Muscle of leg (tissue), 11 donors: ENCODE measurements around the gene ALDH1A3. TPM values are rescaled to one million over a fixed set of nuclear protein-coding genes. Genes with fewer than 3 reads are reported as not detected.

Source experiments
- DNase-seq: peaks from one replicate; pipeline ENCODE4 v3.0.0; 2013
- H3K27ac ChIP-seq: one replicate; pipeline ENCODE4 v1.5.1; 2013; ENCODE audit warnings: mild to moderate bottlenecking, low read length, control low read depth
- H3K27me3 ChIP-seq: one replicate; pipeline ENCODE4 v1.6.1; 2013; ENCODE audit warnings: low read length; ENCODE audit not compliant: control insufficient read depth, insufficient read depth
- H3K36me3 ChIP-seq: one replicate; pipeline ENCODE4 v1.6.1; 2013; ENCODE audit warnings: low read length; ENCODE audit not compliant: control insufficient read depth, insufficient read depth
- H3K4me1 ChIP-seq: one replicate; pipeline ENCODE4 v1.6.1; 2013; ENCODE audit warnings: low read length; ENCODE audit not compliant: control insufficient read depth, insufficient read depth
- H3K4me3 ChIP-seq: one replicate; pipeline ENCODE4 v1.5.1; 2013; ENCODE audit warnings: low read length, control low read depth
- H3K9me3 ChIP-seq: replicated peaks from 2 replicates; pipeline ENCODE4 v1.6.1; 2013; ENCODE audit warnings: low read depth, low read length; ENCODE audit not compliant: control insufficient read depth
- WGBS: methylation state at CpG from one replicate; pipeline ENCODE4 v1.1.5; 2013; ENCODE audit warnings: missing lambda C conversion rate; ENCODE audit not compliant: insufficient coverage; 5-methylcytosine and 5-hydroxymethylcytosine counted together
- polyA plus RNA-seq, 8 donors: library from polyadenylated mRNA; unstranded; fragments of 120-200 nt; gene quantifications; one replicate each; pipeline versions ENCODE4 v1.2.1 to v1.2.3, GENCODE V29; 2013; ENCODE audit warnings: inconsistent platforms in 1 of 8, low replicate concordance in 1 of 8; ENCODE audit not compliant: insufficient read length in 8 of 8, insufficient read depth in 1 of 8
- total RNA-seq: library from RNA; stranded (reverse); fragments of 120-200 nt; gene quantifications from one replicate; pipeline ENCODE4 v1.2.4, GENCODE V29; 2013

ALDH1A3 gene
- total and polyA plus RNA-seq, 9 donors = 14.3 to 39.1 (median 23.8) TPM

DNA sequence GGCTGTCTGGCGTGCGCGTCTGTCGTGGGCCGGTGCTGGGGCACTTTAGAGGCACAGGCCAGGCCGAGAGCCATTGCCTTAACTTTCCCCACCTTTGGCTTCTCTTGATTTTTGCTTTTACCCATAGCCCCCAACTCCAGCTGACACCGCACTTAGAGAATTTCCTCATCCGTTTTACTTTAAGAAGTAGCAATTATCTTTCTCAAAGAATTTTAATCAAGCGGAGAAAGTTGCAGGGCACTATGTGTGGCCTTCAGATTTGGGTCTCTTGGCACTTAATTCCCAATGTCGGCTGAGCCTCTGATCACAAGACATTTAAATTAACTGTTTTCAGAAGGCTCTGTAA is 1.2 kb downstream of the ALDH1A3 start:
- DNase-seq = no peak
- Histone ChIP-seq H3K27me3 (peaks cover 47% of the 10 kb centered on the region), H3K27ac (no peak overlapping the region), H3K36me3 (no peaks in the 10 kb centered on the region), H3K4me3 (peak overlapping the region; percentile 45), H3K9me3 (no peaks in the 10 kb centered on the region), H3K4me1 (peaks cover 12% of the 10 kb centered on the region)
- WGBS = 61% methylated on average over 9 of the region's 10 CpGs

DNA sequence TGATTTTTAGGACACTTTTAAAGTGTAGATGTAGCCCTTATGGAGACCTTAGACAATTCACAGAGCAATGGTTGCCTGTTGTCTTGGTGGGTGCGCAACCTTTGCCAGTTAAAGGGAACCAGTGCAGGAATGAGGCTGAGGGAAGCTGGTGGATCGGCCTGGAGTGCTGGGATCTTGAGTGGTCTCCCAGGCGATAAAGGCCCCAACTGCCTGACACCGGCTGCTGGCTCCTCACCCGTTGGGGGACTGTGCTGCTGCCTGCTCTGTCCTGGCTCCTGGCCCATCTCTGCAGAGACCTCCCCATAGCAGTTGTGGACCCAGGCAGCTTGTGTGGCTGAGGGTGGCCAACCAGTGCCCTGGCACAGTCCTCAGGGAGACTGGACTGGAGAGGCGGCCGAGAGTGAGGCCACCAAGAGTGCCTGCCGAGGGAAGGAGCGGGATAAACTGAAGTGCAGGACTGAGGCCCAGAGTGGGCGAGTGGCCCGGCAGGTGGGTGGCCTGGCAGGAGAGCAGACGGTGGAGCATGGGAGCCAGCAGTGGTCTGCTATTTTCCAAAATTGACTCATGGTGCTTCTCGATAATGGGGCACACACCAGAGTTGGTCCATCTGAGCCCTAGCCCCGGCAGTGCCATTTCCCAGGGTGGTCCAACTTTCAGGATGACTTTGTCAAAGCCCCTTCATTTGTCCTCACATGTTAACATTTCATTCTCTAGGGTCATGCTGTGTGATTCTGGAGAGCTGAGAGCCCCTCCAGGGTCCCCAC is 2.1 kb downstream of the ALDH1A3 start:
- no peak overlapping the region for H3K27ac ChIP-seq
- H3K4me3 ChIP-seq = peak overlapping the region; percentile 15
- no peaks in the 10 kb centered on the region for H3K36me3 ChIP-seq
- H3K27me3 ChIP-seq = peaks cover 47% of the 10 kb centered on the region
- DNase-seq = no peak
- H3K9me3 ChIP-seq = no peaks in the 10 kb centered on the region
- 58% methylated on average over 14 of the region's 14 CpGs for WGBS
- H3K4me1 ChIP-seq = peaks cover 14% of the 10 kb centered on the region

GRCh38 chr15:100885116-100885515 is 5.5 kb downstream of the ALDH1A3 start:
- Histone ChIP-seq H3K4me1 (peaks cover 21% of the 10 kb centered on the region), H3K36me3 (peaks cover 5% of the 10 kb centered on the region), H3K27ac (no peak overlapping the region), H3K9me3 (no peaks in the 10 kb centered on the region), H3K4me3 (no peak overlapping the region), H3K27me3 (peaks cover 29% of the 10 kb centered on the region)
- DNase-seq = no peak
- 66% methylated on average over 2 of the region's 8 CpGs for WGBS

DNA sequence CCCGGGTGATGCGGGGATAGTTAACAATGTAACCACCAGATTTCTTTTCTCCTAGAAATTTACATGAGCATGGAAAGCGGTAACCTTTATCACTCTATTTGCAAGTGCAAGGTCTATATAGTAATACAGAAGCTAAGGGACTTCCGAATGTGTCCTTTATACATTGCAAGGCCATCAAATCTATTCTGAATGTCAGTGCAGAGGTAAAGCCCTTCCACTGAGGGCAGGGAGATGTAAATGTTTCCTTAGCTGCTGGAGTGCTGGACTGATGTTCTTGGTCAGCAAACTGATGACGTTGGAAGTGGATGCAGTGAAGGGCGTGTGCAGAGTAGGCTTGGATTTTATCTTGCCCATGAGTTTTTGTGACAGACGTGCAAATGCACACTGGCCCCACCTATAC is 6.2 kb downstream of the ALDH1A3 start:
- 80% methylated on average over 1 of the region's 7 CpGs for WGBS
- H3K27me3 ChIP-seq = peaks cover 22% of the 10 kb centered on the region

GRCh38 chr15:100887211-100887913 is 7.7 kb downstream of the ALDH1A3 start:
- peaks cover 24% of the 10 kb centered on the region for H3K4me1 ChIP-seq
- no peak overlapping the region for H3K4me3 ChIP-seq
- no peak for DNase-seq
- peaks cover 12% of the 10 kb centered on the region for H3K27me3 ChIP-seq
- no peaks in the 10 kb centered on the region for H3K9me3 ChIP-seq
- 87% methylated on average over 20 of the region's 22 CpGs for WGBS
- H3K27ac ChIP-seq = no peak overlapping the region
- H3K36me3 ChIP-seq = peaks cover 7% of the 10 kb centered on the region

More for the DNA sequence above, 6.2 kb downstream of the ALDH1A3 start:
- Histone ChIP-seq H3K4me3 (no peak overlapping the region), H3K36me3 (peaks cover 5% of the 10 kb centered on the region), H3K4me1 (peaks cover 16% of the 10 kb centered on the region), H3K9me3 (no peaks in the 10 kb centered on the region), H3K27ac (no peak overlapping the region)
- DNase-seq = no peak

GRCh38 chr15:100889385-100890050 is 9.9 kb downstream of the ALDH1A3 start:
- DNase-seq = peak; percentile 71
- 35% methylated on average over 18 of the region's 20 CpGs for WGBS
- H3K4me1 ChIP-seq = peaks cover 24% of the 10 kb centered on the region
- no peak overlapping the region for H3K27ac ChIP-seq
- peaks cover 19% of the 10 kb centered on the region for H3K36me3 ChIP-seq
- H3K4me3 ChIP-seq = no peak overlapping the region
- H3K9me3 ChIP-seq = no peaks in the 10 kb centered on the region
- H3K27me3 ChIP-seq = peaks cover 9% of the 10 kb centered on the region

DNA sequence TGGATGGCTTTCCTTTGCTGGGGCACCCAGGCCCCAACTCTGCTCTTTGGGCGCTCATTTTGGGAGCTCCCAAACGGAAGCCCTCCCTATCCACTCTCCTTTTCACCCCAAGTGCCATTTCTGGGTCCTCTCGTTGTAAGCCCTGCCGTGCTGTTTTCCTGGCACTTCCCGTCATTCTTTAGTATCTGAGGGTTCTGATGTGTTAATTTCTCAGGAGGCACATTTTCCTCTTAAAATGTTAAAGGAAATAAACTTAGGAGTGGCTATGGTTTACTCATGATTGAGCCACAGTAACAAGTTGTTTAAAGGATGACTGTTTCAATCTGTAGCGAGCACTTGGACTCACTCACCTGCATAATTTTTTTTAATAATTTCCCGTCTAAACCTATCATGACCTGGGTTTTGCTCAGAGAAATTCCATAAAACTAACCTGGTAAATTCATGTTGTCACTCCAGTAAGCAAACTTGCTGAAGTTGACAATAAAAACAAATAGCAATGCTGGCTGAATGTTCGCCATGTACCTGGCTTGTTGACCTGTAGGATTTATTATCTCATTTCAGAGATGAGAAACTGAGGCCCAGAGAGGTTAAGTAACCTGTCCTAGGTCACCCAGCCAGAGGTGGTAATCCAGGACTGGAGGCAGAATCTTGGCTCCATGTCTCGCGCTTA is 10.6 kb downstream of the ALDH1A3 start:
- peaks cover 24% of the 10 kb centered on the region for H3K4me1 ChIP-seq
- H3K36me3 ChIP-seq = peaks cover 21% of the 10 kb centered on the region
- peaks cover 9% of the 10 kb centered on the region for H3K27me3 ChIP-seq
- H3K4me3 ChIP-seq = no peak overlapping the region
- WGBS = 94% methylated on average over 5 of the region's 10 CpGs
- H3K27ac ChIP-seq = no peak overlapping the region
- no peak for DNase-seq
- H3K9me3 ChIP-seq = no peaks in the 10 kb centered on the region

- WGBS = 95% methylated on average over 3 of the region's 6 CpGs
- Histone ChIP-seq H3K36me3 (peaks cover 26% of the 10 kb centered on the region), H3K4me1 (peaks cover 24% of the 10 kb centered on the region), H3K4me3 (no peak overlapping the region), H3K27ac (no peak overlapping the region), H3K27me3 (peaks cover 9% of the 10 kb centered on the region), H3K9me3 (no peaks in the 10 kb centered on the region)
- no peak for DNase-seq
Measured at GRCh38 chr15:100890850-100891249, 11.2 kb downstream of the ALDH1A3 start.

DNA sequence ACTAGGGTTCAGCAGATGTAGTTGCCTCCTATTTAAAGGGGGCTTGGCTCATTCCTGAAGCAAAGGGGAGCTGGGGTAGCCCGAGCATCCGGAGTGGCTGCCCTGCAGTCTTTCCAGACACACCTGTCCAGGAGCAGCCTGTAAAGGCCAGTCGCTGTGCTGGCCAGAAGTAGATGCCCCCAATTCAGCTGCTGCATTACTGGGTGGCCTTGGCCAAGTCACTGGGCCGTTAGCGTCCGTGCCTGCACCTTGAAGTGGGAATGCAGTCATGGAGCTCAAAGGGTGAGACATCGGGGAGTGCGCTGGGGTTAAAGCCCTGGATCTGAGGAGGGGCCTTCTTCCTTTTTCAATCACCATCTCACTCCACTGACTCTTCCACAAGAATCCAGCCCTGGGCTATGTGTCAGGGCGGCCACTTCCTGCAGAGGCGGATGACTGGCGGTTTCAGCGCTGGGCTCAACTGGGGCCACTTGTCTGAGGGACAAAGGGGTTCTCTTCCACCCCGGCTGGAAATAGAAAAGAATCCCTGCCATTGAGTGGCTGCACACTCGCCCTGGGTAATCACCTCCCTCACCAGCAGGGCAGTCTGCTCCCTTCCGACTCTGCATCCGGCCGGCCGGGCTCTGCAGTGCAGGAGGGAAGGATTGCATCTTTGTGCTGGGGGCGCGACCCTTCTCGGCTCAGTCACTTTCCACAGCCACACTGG is 11.8 kb downstream of the ALDH1A3 start:
- H3K4me3 ChIP-seq = no peak overlapping the region
- H3K4me1 ChIP-seq = peaks cover 22% of the 10 kb centered on the region
- DNase-seq = no peak
- no peak overlapping the region for H3K27ac ChIP-seq
- WGBS = 69% methylated on average over 8 of the region's 21 CpGs
- H3K9me3 ChIP-seq = no peaks in the 10 kb centered on the region
- peaks cover 26% of the 10 kb centered on the region for H3K36me3 ChIP-seq
- peaks cover 9% of the 10 kb centered on the region for H3K27me3 ChIP-seq
